ENCODE data around the gene CEACAM21.
A peak's percentile ranks its signal among the peaks of the same experiment; 100 is the strongest.

Gene CEACAM21

GRCh38 chr19:41575998-41576397 lies at the start of gene CEACAM21:
TSS of gene CEACAM21 (plus strand) at chr19:41576166. CDS start at chr19:41576275, 109 bp downstream.
- peak; percentile 11 for DNase-seq

GRCh38 chr19:41527089-41527488 lies 48.9 kb upstream of the CEACAM21 start:
- DNase-seq, result no peak

GRCh38 chr19:41528106-41528505 lies 47.9 kb upstream of the CEACAM21 start:
- no peak for DNase-seq

- DNase-seq, result no peak
Observed at GRCh38 chr19:41529484-41530183, 46.3 kb upstream of the CEACAM21 start.

- DNase-seq, result no peak
Observed at GRCh38 chr19:41530184-41530534, 45.8 kb upstream of the CEACAM21 start.

- no peak for DNase-seq
Observed at GRCh38 chr19:41530761-41531301, 45.1 kb upstream of the CEACAM21 start.

- peak; percentile 41 for DNase-seq
Observed at GRCh38 chr19:41531438-41532311, 44.3 kb upstream of the CEACAM21 start.

- no peak for DNase-seq
Observed at GRCh38 chr19:41532526-41532925, 43.4 kb upstream of the CEACAM21 start.

- DNase-seq, result no peak
Observed at GRCh38 chr19:41533671-41534215, 42.2 kb upstream of the CEACAM21 start.

- DNase-seq, result no peak
Observed at GRCh38 chr19:41535029-41535622, 40.8 kb upstream of the CEACAM21 start.

- DNase-seq, result no peak
Observed at GRCh38 chr19:41537789-41538188, 38.2 kb upstream of the CEACAM21 start.

GRCh38 chr19:41540041-41540695 lies 35.8 kb upstream of the CEACAM21 start:
- no peak for DNase-seq

- no peak for DNase-seq
Observed at GRCh38 chr19:41541990-41542584, 33.9 kb upstream of the CEACAM21 start.

- DNase-seq, result no peak
Observed at GRCh38 chr19:41542622-41543021, 33.3 kb upstream of the CEACAM21 start.

GRCh38 chr19:41543582-41543981 lies 32.4 kb upstream of the CEACAM21 start:
- no peak for DNase-seq

- DNase-seq, result no peak
Observed at GRCh38 chr19:41545547-41545946, 30.4 kb upstream of the CEACAM21 start.

GRCh38 chr19:41546386-41546789 lies 29.6 kb upstream of the CEACAM21 start:
- no peak for DNase-seq

- DNase-seq, result no peak
Observed at GRCh38 chr19:41546961-41547360, 29.0 kb upstream of the CEACAM21 start.

GRCh38 chr19:41547569-41547968 lies 28.4 kb upstream of the CEACAM21 start:
- DNase-seq, result no peak

- no peak for DNase-seq
Observed at GRCh38 chr19:41548047-41548446, 27.9 kb upstream of the CEACAM21 start.

- DNase-seq, result no peak
Observed at GRCh38 chr19:41548954-41549688, 26.8 kb upstream of the CEACAM21 start.

All from midbrain (tissue), 1 donor.